ENCODE results near the gene TIMM23.
"Not testable (repeated sequence)": the region's sequence is repeated elsewhere in the genome, so short reads cannot be mapped to it uniquely, and the experiment has no call there.

DNA sequence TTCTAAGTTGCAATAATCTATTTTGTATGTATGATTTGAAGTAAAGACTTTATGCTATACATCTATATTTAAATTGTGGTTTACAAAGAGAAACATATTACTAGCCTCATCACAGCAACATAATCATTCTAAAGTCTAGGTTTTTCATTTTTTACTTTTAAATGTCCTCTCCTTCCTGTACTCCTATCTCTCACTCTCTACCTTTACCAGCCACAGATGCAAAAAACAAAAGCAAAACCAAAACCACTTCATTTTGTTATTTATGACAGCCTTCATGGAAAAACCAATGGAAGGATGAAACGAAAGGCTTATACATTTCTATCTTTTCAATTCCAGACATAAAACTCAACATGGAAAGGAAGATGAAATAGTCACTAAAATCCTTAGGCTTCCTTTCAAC lies 31.1 kb upstream of the TIMM23 start:
- TF ChIP-seq, protein P1, sequence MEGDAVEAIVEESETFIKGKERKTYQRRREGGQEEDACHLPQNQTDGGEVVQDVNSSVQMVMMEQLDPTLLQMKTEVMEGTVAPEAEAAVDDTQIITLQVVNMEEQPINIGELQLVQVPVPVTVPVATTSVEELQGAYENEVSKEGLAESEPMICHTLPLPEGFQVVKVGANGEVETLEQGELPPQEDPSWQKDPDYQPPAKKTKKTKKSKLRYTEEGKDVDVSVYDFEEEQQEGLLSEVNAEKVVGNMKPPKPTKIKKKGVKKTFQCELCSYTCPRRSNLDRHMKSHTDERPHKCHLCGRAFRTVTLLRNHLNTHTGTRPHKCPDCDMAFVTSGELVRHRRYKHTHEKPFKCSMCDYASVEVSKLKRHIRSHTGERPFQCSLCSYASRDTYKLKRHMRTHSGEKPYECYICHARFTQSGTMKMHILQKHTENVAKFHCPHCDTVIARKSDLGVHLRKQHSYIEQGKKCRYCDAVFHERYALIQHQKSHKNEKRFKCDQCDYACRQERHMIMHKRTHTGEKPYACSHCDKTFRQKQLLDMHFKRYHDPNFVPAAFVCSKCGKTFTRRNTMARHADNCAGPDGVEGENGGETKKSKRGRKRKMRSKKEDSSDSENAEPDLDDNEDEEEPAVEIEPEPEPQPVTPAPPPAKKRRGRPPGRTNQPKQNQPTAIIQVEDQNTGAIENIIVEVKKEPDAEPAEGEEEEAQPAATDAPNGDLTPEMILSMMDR (IDR thresholded peaks at IDR 0.05) = not testable (repeated sequence)
- not testable (repeated sequence) for TF ChIP-seq POLR2A (IDR thresholded peaks at IDR 0.05)

All from body of pancreas (tissue), 4 donors.